Stimulated activated CD8-positive, alpha-beta memory T cell treated with anti-CD3 and anti-CD28 coated beads, Interleukin-15, amount 100 ng/mL, for 4 hours (primary cell): ENCODE measurements around the gene CRB1.

Experiments used
- DNase-seq, 2 donors: peaks; one replicate each; pipeline ENCODE4 v3.0.0-alpha.2; 2020; ENCODE audit warnings: low read depth in 2 of 2

The CRB1 gene

DNA sequence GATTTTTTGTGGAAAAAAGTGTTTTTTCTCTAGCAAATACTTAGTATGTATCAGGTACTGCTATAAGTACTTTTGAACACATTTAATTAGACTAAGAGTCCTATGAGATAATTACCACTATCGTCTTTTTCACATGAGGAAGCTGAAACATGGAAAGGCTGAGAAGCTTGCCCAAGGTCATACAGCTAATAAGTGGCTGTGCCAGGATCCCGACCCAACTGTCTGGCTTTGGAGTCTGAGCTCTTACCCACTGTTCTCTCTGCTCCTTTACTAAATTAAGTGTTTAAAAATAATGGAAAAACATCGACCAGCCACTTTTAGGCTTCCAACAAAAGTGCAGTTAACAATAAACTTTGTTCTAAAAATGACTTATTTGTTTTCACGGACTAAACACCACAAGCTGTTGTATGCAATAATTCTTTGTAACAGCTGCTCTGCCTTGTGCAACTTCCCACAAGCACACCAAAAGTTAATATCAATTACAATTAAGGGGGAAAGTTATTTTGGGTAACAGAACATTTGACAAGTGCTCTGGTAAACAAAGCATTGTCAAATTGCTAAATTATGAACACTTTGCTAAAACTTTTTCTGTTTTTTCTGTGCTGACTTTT lies 75.7 kb downstream of the CRB1 start:
- no peak for DNase-seq

DNA sequence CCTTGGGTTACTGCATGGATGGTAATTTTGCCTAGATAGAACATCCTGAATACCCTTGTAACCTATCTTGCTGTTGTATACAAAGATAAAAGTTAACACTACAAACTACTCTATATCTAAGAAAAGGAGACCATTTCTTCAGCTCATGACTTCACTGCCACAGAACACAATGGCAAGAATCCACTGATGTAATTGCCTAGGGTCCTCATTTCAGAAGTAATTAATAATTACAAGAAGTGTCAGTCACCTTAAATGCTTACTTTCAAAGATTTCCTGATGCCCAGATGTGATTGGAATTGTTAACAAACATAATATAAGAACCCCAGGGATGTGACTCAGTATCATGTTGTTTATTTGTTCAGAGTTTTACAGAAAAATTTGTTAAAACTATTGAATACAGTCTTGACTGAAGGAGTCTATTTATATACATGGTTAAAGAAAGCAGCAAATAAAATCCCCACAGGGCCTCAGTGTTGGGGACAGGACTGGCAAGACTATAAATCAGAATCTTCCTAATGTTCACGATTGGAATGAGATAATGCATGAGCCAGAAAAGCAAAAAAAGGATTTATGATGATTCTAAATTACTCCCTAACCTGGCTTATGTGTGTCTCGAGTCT lies 83.9 kb downstream of the CRB1 start:
- DNase-seq, result no peak

DNA sequence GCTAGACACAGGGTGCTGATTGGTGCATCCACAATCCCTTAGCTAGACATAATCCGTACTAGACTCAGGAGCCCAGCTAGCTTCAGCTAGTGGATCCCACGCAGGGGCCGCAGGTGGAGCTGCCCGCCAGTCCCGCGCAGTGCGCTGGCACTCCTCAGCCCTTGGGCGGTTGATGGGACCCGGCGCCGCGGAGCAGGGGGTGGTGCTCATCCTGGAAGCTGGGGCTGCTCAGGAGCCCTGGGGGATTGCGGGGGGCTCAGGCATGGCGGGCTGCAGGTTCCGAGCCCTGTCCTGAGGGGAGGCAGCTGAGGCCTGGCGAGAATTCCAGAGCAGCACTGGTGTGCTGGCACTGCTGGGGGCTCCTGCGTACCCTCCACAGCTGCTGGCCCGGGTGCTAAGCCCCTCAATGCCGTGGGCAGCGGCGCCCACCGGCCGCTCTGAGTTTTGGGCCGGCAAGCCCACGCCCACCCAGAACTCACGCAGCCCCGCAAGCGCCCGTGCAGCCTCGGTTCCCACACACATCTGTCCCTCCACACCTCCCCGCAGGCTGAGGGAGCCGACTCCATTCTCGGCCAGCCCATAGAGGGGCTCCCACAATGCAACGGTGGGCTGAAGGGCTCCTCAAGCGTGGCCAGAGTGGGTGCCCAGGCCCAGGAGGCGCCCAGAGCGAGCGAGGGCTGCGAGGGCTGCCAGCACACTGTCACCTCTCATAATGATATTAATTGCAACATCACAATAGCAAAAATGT lies 87.4 kb downstream of the CRB1 start:
- no peak for DNase-seq

DNA sequence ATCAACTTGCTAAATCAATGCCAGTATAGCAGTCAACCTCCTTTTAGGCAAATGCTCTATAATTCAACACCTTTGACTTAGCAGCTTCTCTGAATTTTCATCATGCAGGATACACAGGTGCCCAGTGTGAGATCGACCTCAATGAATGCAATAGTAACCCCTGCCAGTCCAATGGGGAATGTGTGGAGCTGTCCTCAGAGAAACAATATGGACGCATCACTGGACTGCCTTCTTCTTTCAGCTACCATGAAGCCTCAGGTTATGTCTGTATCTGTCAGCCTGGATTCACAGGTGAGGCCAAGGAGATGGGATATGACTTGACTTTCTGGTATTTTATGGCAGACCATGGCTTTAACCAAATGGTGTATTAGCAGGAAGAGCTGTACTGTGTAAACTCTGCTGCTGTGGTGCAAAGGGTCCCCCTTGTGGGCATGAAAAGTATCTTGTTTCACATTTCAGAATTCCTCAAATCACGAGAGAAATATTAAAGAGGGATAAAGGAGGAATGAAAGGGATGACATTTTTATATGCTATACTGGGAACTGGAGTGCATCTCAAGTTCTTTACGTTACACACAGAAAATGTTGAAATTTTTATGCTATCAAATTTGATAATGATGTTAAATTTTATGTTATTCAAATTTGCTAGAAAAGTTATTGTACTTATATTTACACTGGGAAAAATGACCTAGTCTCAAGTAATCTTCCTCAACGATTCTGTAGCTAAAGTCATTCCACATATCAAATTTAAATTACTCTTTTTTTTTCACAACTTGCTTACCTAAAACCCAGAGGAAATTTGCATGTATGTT lies 88.9 kb downstream of the CRB1 start:
- no peak for DNase-seq

DNA sequence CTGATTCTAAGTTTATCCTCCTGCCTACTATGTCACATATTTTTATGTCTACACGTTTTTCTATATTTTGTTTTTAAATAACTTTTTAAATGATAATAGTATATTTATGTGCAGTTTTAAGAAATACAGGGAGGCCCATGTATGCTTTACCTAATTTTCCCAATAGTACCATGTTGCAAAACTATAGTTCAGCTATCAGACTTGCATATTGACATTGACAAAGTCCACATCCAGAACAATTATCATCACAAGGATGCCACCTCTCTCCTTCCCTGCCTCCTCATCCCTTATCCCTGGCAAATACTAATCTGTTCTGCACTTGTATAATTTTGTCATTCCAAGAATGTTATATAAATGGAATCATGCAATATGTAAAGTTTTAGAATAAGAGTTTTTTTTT lies 90.9 kb downstream of the CRB1 start:
- no peak for DNase-seq

DNA sequence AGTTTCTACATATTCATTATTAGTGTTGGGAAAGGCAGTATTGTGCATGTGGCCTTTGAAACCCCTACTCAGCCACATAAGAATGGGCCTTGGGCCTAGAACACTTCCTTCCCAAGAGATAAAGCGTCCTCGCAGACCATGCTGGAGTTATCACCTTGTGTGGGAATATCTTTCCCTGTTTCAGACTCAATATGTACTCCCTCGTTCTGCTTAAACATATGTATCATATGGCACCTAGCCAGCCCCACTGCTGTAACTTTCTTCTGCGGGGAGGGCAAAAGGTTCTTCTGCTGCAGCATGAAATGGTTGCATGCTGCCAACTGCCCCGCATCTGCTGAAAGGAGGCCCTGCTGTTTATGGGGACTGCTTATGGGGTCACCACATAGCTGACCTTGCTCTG lies 92.0 kb downstream of the CRB1 start:
- no peak for DNase-seq

DNA sequence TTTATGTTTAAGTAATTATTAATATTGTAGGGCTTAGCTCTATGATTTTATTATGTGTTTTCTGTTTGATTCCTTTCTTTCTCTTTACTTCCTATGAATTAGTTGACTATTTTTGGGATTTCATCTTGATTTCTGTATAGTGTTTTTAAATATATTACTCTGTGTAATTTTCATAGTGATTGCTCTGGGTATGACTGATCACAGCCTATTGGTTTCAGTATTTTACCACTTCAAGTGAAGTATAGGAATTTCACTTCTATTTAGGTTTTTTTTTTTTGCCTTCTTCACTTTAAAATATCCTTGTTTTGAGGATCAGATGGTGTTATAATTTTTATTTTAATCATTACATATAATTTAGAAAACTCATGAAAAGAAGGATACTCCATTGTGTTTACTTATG lies 94.8 kb downstream of the CRB1 start:
- no peak for DNase-seq

DNA sequence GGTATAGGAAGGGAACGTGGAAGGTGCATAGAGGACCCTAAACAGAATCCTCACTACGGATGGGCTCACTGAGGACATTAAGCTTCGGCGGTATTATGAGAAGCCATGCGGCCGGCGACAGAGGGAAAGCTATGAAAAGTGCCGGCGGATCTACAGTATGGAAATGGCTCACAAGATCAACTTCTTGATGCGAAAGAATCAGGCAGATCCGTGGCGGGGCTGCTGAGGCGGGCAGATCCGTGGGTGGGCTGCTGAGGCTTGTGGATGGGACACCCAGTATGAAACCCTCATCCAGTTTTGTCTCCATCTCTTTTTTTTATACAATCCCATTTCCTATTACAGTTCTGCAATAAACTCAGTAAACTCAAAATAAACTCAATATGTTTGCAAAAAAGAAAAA lies 95.8 kb downstream of the CRB1 start:
- DNase-seq, result no peak

DNA sequence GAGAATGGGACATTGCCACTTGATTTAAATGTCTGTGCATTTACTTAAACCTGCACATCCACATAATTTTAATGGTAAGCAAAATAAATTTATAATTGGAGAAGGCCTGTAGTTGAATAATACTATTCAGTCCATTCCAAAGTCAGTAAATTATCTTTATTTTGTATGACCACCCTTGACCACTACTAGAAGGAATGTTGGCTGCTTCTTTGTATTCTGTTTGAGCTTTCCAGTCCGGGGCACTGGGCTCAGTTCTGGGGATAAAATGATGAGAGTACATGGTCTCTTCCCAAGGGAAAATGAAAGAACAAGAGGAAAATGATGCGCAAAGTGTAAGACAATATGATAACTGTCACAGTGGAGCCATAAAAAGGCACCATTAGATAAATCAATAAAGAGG lies 98.9 kb downstream of the CRB1 start:
- DNase-seq, result no peak

DNA sequence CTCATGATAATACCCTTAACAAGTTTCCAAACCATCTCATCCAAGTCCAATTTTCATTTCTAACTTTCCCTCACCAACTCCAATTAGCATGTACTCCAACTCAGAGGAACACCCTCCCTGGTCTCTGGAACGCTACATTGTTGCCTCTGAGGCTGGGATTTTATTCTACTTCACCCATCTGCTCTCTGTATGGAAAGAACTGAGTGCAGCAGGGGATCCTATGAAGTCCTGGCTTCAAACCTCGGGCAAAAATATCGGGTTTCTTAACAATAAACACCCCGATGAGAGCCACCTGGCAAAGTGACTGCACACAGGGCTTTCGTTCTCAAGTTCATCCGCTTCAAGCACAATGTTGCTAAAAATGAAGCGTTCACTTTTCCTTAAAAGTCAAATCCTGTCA lies 99.6 kb downstream of the CRB1 start:
- DNase-seq, result no peak

DNA sequence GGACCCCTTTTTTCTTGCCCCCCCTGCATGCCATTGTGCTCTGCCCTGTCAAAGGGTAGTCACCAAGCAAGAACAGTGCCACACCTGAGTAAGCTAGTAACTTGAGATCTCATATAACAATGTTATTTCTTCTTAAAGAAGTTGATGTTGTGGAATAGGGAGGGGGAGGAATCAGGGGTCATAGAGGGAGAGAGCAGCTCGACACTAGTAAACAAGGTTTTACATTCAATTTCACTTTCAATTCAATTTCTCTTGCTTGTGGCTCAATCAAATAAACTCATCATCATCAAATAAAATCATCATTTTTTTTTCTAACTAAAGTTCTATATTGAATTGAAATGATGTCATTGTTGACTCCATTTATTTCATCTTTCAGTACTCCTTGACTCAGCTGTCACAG lies 106.4 kb downstream of the CRB1 start:
- no peak for DNase-seq

DNA sequence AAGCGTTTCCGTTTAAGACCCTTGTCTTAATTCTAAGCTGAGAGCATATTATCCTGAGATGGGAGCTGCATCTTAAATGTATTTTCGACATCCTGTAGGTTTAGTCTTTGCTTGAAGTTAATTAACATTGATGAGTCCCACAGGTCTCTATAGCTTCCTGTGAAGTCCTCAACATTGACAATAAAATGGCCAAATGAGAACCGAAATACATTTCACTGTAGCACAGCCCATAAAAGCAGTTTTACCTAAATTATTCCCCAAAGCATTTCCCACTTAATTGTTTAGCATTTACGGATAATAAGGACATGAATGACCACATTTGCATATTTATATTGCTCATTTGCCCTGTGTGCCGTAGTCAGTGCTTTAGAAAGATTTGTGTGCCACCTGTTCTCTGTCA lies 116.4 kb downstream of the CRB1 start:
- DNase-seq, result no peak

DNA sequence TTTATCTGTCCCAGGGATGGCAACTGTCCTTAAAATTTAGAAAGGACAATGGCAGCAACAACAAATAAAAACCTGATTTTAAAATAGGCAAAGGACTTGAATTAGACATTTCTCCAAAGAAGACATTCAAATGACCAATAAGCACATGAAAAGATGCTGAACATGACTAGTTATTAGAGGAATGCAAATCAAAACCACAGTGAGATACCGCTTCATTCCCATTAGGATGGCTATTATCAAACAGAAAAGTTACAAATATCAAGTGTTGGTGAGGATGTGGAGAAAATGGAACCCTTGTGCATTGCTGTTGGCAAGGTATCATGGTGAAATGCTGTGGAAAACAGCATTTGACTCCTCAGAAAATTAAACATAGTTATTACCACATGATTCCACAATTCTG lies 120.7 kb downstream of the CRB1 start:
- DNase-seq, result no peak

DNA sequence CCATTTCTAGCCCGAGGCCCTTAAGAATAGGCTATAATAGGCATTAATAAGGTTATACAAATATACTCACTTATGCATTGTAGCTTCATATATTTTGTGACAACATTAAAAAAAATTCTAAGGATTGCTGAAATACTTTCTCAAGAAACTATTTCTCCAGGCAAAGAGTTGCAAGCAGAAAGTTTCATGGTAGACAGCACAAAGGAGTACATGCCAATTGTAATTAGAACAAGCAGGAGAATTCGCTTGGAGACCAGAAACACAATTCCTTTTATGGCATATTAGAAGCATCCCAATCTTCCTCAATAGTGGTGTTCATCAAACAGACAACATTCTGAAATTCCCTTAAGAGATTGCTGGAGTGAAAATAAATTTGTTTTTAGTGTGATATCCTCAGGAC lies 122.8 kb downstream of the CRB1 start:
- DNase-seq, result no peak

DNA sequence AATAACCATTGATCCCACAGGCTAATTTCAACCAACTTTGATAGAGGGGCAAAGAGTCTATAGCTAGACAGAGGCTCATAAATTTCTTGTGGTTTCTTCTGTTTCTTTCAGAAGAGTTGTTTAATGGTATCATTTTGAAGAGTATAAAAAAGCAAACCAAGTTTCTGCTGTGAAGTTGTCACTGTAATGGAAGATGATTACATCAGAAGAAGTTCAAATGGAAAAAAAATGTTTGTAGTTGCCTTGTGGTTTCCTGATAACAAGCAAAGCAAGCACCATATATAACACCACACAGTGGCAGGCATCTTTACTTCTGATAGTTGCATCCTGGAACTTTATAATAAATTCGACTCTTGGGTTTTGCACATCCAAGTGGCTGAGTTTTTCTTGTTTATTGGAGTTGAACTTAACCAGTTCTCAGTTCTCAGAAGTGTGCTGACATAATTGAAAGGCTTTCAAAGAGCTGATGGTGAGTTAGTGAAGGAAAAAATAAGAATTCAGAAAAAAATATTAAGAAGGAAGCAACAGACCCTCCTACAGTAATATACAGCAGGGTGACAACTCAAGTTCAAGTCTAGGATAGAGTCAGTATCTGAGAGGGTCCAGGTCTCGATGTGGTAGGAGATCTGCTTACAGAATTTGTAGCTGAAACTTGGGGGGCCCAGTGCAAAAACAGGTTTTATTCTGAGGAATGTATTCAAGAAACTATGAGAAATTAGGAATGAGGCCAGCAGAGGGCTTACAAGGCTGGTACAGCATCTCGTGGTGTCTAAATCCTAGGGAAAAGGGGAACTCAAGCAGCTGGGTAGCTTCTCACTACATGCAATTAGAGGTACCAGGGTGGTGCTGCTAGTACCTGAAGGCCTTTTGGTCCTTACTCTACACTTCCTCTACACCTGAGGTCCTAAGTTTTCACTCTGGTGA lies 123.5 kb downstream of the CRB1 start:
- no peak for DNase-seq

DNA sequence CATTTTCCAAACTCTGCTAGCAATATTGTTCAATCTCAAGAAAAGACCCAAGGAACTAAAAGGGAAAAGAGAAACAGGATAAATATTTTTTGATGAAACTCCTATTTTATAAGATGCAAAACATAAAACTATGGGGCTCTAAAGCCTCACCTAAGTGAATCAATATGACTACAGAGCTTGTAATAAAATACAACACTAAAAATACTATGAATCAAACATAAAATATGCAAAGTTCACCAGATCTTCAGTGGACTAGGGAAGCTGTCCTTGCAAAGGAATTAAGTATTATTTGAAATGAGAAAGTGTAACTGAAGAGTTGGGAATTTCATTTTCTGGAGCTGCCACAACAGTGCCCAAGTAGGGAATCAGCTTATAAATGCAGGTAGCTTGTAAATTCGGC lies 124.5 kb downstream of the CRB1 start:
- no peak for DNase-seq

DNA sequence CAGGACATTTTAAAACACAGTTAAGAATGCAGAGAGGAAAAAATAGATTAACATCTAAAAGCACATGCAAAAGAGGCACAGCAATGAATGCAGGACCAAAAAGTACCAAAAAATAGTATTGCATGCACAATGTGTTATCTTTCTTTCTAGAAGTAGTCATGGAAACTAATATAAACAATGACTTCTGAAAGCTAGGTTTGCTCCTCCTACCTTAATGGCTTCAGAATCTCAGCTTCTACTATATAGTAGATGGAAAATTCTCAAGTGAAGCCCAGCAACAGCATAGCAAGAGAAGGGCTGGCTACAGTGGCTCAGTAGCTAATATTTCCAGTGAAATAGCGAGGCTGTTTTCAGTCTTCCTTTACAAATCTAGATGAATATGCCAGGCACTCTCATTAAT lies 125.1 kb downstream of the CRB1 start:
- no peak for DNase-seq

DNA sequence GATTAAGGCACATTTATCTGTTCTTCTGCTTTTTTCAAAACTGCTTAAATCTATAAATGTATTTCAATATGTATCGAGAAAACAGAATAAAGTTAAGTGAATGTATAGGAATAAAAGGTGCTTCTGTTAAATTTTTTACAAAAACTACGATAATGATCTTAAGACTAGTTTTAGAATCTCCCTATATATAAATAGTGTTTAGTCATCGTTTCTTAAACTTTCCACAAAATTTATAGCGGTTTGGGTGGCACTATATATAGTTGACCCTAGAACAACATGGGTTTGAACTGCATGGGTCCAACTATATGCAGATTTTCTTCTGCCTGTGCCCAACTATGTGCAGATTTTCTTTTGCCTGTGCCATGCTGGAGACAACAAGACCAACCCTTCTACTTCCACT lies 125.7 kb downstream of the CRB1 start:
- no peak for DNase-seq

DNA sequence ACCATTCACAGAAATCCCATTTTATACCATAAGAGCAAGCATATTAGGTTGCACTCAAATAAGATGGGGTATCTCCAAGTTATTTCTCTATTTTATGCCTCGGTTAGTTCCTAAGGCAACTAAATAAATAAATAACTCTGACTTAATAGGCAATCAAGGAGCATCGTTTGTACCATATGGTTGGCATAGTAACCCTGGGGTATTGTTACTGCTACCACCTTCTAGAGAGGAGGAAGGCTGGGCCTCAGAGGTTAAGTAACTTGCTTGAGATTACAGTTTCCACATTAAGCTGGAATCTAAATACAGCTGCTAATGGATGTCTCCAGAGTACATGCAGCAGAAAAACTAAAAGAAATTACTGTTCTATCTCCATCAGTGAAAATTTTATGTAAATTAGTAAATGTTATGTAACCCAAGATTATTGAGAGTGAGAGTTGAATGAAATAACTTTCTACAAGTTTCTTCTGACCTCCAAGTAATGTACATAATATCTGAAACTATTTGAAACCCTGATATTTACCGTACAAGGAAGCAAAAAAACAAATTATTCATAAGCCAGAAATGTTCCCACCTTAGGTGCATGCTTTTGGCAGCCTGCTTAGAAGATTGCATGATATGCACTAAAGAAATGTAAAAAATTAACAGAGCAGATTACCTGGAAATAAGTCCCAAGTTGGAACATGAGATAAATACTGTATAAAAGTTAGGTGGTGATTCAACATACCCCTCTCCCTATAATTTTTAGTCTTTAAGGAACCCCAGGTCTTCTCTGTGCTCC lies 127.0 kb downstream of the CRB1 start:
- DNase-seq, result no peak

DNA sequence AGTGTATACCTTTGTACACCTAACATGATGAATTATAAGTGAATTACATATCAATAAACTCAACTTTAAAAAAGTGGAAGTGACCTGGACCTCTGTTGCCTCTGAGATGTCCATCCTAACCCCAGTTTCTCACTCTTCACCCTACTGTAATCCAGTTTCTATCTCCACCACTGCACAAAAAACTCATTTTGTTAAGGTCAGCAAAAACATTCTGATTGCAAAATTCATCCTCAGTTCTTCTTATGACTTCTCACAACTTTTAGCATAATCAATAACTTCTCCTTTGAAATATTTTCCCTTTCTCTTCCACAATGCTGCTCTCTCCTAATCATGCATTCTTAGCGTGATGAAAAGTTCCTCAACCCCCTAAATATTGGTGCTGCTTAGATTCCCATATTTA lies 129.8 kb downstream of the CRB1 start:
- DNase-seq, result no peak
